Measurements from ENCODE around the gene RGS9. TPM values are rescaled to one million over a fixed set of nuclear protein-coding genes. Genes with fewer than 3 reads are reported as not detected.

The RGS9 gene
- total RNA-seq: 1.3 and 1.7 TPM in 2 replicates

DNA sequence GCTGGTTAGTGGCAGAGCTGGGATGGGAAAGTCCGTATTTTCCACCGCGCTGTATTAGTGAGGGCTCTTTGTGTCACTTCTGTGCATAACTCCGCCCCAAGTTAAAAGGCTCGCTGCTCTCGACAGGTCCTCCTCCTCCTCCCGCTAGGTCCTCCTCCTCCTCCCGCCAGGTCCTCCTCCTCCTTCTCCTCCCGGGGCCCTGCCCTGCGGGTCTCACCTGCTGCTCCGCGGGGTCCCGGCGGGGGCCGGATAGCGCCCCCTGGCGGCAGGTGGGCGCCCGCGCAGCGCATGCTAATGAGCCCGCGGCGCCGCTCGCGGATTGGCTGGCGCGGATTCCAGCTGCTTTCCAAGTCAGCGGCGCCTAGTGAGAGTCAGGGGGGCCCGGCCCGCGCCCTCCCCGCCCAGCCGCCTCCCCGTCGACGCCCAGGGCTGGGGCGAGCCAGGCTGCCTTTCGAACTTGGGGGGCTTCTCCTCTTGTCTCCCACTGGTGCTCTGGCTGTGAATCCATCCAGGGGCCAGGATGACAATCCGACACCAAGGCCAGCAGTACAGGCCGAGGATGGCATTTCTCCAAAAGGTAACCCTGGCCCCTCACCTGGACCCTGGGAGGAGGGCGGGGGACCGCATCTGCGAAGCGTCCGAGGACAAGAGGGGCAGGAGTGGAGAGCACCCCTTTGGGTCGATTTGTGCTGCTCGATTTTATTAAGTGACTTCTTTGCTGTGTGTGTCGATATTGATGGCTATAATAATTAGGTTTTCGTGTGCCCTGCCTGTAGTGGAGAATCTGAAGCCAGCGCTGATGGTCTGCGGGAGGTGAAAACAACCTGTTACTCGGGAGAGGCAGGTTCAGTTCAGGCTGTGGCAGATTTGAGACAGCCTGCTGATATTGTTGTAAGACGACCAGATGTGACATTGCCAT is at the start of gene RGS9:
Gene RGS9 (plus strand): TSS at position 350 of the 919 bp plus-strand sequence. CDS start 171 bp downstream, at position 521.

Small RNA genes within 50 kb of the gene (small RNA-seq; reads per million reads assigned to genes)
- not detected for gene AC060771.1

Other genes with a start within 250 kb of the RGS9 start
- 13.0 and 13.6 TPM in 2 replicates for gene LRRC37A3, start 217.9 kb upstream of the RGS9 start, total RNA-seq
- 82.0 and 90.2 TPM in 2 replicates for gene GNA13, start 80.6 kb upstream of the RGS9 start, total RNA-seq

All from hair follicle dermal papilla cell (primary cell).